Glutamatergic neuron (in vitro differentiated cells): ENCODE data around the gene OR10AD1. TPM values are rescaled to one million over a fixed set of nuclear protein-coding genes. Genes with fewer than 3 reads are reported as not detected.

Experiments used
- DNase-seq: peaks from one replicate; pipeline ENCODE4 v3.0.0; 2022
- H3K27ac Mint-ChIP-seq: one replicate; pipeline ENCODE4 v1.8.0; 2020; ENCODE audit warnings: mild to moderate bottlenecking, mixed read lengths, inconsistent platforms; ENCODE audit not compliant: unreplicated experiment
- H3K27me3 Mint-ChIP-seq: one replicate; pipeline ENCODE4 v1.8.0; 2020; ENCODE audit warnings: mild to moderate bottlenecking, moderate library complexity, mixed read lengths, inconsistent platforms; ENCODE audit not compliant: unreplicated experiment
- H3K36me3 Mint-ChIP-seq: one replicate; pipeline ENCODE4 v1.8.0; 2020; ENCODE audit warnings: mild to moderate bottlenecking, mixed read lengths, inconsistent platforms; ENCODE audit not compliant: unreplicated experiment
- H3K4me1 Mint-ChIP-seq: one replicate; pipeline ENCODE4 v1.8.0; 2020; ENCODE audit warnings: mild to moderate bottlenecking, low read depth, mixed read lengths, inconsistent platforms; ENCODE audit not compliant: unreplicated experiment
- H3K4me3 Mint-ChIP-seq: one replicate; pipeline ENCODE4 v1.8.0; 2020; ENCODE audit warnings: mild to moderate bottlenecking, mixed read lengths, inconsistent platforms; ENCODE audit not compliant: unreplicated experiment
- H3K9me3 Mint-ChIP-seq: one replicate; pipeline ENCODE4 v1.8.0; 2020; ENCODE audit warnings: mild to moderate bottlenecking, moderate library complexity, mixed read lengths, inconsistent platforms; ENCODE audit not compliant: unreplicated experiment
- CTCF ChIP-seq: fragments of 200-600 bp; sonication (generic); IDR thresholded peaks from one replicate; pipeline ENCODE4 v1.5.0; 2021; ENCODE audit not compliant: partially characterized antibody, unreplicated experiment
- total RNA-seq: library from RNA; stranded (reverse); fragmentation: NEBNext Ultra II Directional; extraction: Animal tissue kit (Norgen Biotek cat#: 25700); gene quantifications from one replicate; pipeline ENCODE4 v1.2.1, GENCODE V29; 2021; ENCODE audit not compliant: unreplicated experiment

Gene OR10AD1
- total RNA-seq, 1 donor from 2014 or later, result not detected

- no peaks in the 10 kb centered on the region for H3K4me1 Mint-ChIP-seq
- no peak overlapping the region for H3K4me3 Mint-ChIP-seq
- no peak for TF ChIP-seq CTCF
- no peaks in the 10 kb centered on the region for H3K36me3 Mint-ChIP-seq
- H3K27ac Mint-ChIP-seq, result no peak overlapping the region
- H3K9me3 Mint-ChIP-seq, result no peaks in the 10 kb centered on the region
- DNase-seq, result no peak
- no peaks in the 10 kb centered on the region for H3K27me3 Mint-ChIP-seq
Measured at GRCh38 chr12:48163150-48163747, 39.8 kb downstream of the OR10AD1 start.

- Mint-ChIP-seq H3K27ac (no peak overlapping the region), H3K4me1 (no peaks in the 10 kb centered on the region), H3K36me3 (no peaks in the 10 kb centered on the region), H3K4me3 (no peak overlapping the region), H3K27me3 (peaks cover 6% of the 10 kb centered on the region), H3K9me3 (no peaks in the 10 kb centered on the region)
- no peak for DNase-seq
- TF ChIP-seq CTCF, result no peak
Measured at GRCh38 chr12:48160807-48161206, 42.3 kb downstream of the OR10AD1 start.

GRCh38 chr12:48160046-48160445 lies 43.0 kb downstream of the OR10AD1 start:
- Mint-ChIP-seq H3K9me3 (no peaks in the 10 kb centered on the region), H3K36me3 (no peaks in the 10 kb centered on the region), H3K27ac (no peak overlapping the region), H3K27me3 (peaks cover 6% of the 10 kb centered on the region), H3K4me3 (no peak overlapping the region), H3K4me1 (no peaks in the 10 kb centered on the region)
- no peak for TF ChIP-seq CTCF
- DNase-seq, result no peak

GRCh38 chr12:48157889-48158370 lies 45.2 kb downstream of the OR10AD1 start:
- Mint-ChIP-seq H3K36me3 (no peaks in the 10 kb centered on the region), H3K27ac (peak overlapping the region; percentile 98), H3K4me1 (no peaks in the 10 kb centered on the region), H3K4me3 (peak overlapping the region; percentile 94), H3K27me3 (peaks cover 6% of the 10 kb centered on the region), H3K9me3 (no peaks in the 10 kb centered on the region)
- TF ChIP-seq CTCF, result peak; percentile 2
- no peak for DNase-seq

- no peaks in the 10 kb centered on the region for H3K4me1 Mint-ChIP-seq
Measured at GRCh38 chr12:48157018-48157888, 45.8 kb downstream of the OR10AD1 start, which contains the start of gene ASB8. TSS of gene ASB8 (minus strand) at chr12:48157515. CDS start at chr12:48153496, 4,019 bp downstream.

More at GRCh38 chr12:48157018-48157888, 45.8 kb downstream of the OR10AD1 start, which contains the start of gene ASB8:
- DNase-seq, result peak; percentile 99
- H3K27ac Mint-ChIP-seq, result peak within 1 kb of the TSS; percentile 98
- peak within 1 kb of the TSS; percentile 94 for H3K4me3 Mint-ChIP-seq
- no peaks in the 10 kb centered on the region for H3K9me3 Mint-ChIP-seq
- H3K27me3 Mint-ChIP-seq, result peaks cover 6% of the 10 kb centered on the region
- TF ChIP-seq CTCF, result peak; percentile 52
- H3K36me3 Mint-ChIP-seq, result no peaks in the 10 kb centered on the region
